Stimulated activated memory B cell treated with anti-CD40 and anti-IgM and Interleukin-4, amounts not matched to agents 10 μg/mL and 1 μg/mL and 100 μg/mL, for 72 hours (primary cell): ENCODE data around the gene BHMT2.
A peak's percentile ranks its signal among the peaks of the same experiment; 100 is the strongest.

Experiments
- ATAC-seq: fragments of 150-1000 bp; cut with Tn5 transposase; 2 replicates; pipeline ENCODE4 v1.10.0; 2021
- H3K27ac Mint-ChIP-seq: one replicate; pipeline ENCODE4 v1.8.0; 2022; ENCODE audit warnings: mild to moderate bottlenecking, mixed read lengths
- H3K27me3 Mint-ChIP-seq: one replicate; pipeline ENCODE4 v1.8.0; 2022; ENCODE audit warnings: mixed read lengths
- H3K36me3 Mint-ChIP-seq: one replicate; pipeline ENCODE4 v1.8.0; 2022; ENCODE audit warnings: mixed read lengths
- H3K4me1 Mint-ChIP-seq: one replicate; pipeline ENCODE4 v1.8.0; 2022; ENCODE audit warnings: mixed read lengths
- H3K4me3 Mint-ChIP-seq: one replicate; pipeline ENCODE4 v1.8.0; 2022; ENCODE audit warnings: mild to moderate bottlenecking, moderate library complexity, mixed read lengths
- H3K9me3 Mint-ChIP-seq: one replicate; pipeline ENCODE4 v1.8.0; 2022; ENCODE audit warnings: mixed read lengths

Gene BHMT2

DNA sequence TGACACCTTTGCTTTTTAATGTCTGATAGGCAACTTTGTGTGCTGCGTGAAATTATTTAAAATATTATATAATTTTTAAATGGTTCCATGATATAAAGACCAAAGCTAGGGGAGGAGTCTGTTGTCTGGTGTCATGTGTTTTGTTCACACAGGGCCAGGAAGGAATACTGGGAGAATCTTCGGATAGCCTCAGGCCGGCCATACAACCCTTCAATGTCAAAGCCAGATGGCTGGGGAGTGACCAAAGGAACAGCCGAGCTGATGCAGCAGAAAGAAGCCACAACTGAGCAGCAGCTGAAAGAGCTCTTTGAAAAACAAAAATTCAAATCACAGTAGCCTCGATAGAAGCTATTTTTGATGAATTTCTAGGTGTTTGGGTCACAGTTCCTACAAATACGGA lies 61.2 kb downstream of the BHMT2 start:
- H3K36me3 Mint-ChIP-seq = no peaks in the 10 kb centered on the region
- H3K4me3 Mint-ChIP-seq = no peak overlapping the region
- no peak for ATAC-seq
- no peak overlapping the region for H3K27ac Mint-ChIP-seq
- no peaks in the 10 kb centered on the region for H3K9me3 Mint-ChIP-seq
- peaks cover 11% of the 10 kb centered on the region for H3K27me3 Mint-ChIP-seq
- H3K4me1 Mint-ChIP-seq = peaks cover 10% of the 10 kb centered on the region

- Mint-ChIP-seq H3K9me3 (no peaks in the 10 kb centered on the region), H3K27ac (no peak overlapping the region), H3K27me3 (peaks cover 11% of the 10 kb centered on the region), H3K36me3 (no peaks in the 10 kb centered on the region), H3K4me1 (peaks cover 10% of the 10 kb centered on the region), H3K4me3 (no peak overlapping the region)
- no peak for ATAC-seq
These were observed 63.6 kb downstream of the BHMT2 start for GRCh38 chr5:79133121-79133656.

- H3K36me3 Mint-ChIP-seq = no peaks in the 10 kb centered on the region
- peak overlapping the region; percentile 48 for H3K4me3 Mint-ChIP-seq
- peaks cover 10% of the 10 kb centered on the region for H3K4me1 Mint-ChIP-seq
- no peak overlapping the region for H3K27ac Mint-ChIP-seq
- H3K27me3 Mint-ChIP-seq = peaks cover 11% of the 10 kb centered on the region
- peak; percentile 60 for ATAC-seq
- H3K9me3 Mint-ChIP-seq = no peaks in the 10 kb centered on the region
These were observed 64.3 kb downstream of the BHMT2 start for GRCh38 chr5:79133657-79134451.

GRCh38 chr5:79135790-79136553 lies 66.4 kb downstream of the BHMT2 start:
- H3K9me3 Mint-ChIP-seq = peaks cover 7% of the 10 kb centered on the region
- ATAC-seq = no peak

DNA sequence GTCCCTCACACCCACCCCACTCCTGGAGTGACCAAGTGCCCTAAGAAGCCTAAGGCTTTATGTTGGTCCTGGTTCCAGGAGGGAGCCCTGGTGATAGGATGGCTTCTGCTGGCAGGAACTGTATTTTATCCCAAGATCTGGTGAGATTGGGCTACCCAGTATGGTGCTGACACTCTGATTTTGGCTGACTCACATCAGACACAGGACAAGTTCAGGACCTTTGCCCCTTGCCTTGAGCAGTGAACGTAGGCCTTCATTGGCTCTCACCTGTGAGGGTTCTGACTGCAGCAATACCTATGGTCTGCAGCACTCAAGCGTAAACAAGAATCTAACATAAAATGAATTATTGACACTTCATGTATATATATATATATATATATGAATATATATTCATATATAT lies 67.1 kb downstream of the BHMT2 start:
- no peak for ATAC-seq
- no peak overlapping the region for H3K4me3 Mint-ChIP-seq
- H3K4me1 Mint-ChIP-seq = peaks cover 10% of the 10 kb centered on the region
- peaks cover 8% of the 10 kb centered on the region for H3K9me3 Mint-ChIP-seq
- no peak overlapping the region for H3K27ac Mint-ChIP-seq
- H3K27me3 Mint-ChIP-seq = peaks cover 11% of the 10 kb centered on the region
- no peaks in the 10 kb centered on the region for H3K36me3 Mint-ChIP-seq

More at GRCh38 chr5:79135790-79136553, 66.4 kb downstream of the BHMT2 start:
- Mint-ChIP-seq H3K4me1 (peaks cover 10% of the 10 kb centered on the region), H3K27me3 (peaks cover 11% of the 10 kb centered on the region), H3K36me3 (no peaks in the 10 kb centered on the region), H3K4me3 (no peak overlapping the region), H3K27ac (no peak overlapping the region)
